CD4-positive, alpha-beta T cell (primary cell): ENCODE data around the gene RPUSD3. TPM values are rescaled to one million over a fixed set of nuclear protein-coding genes. Genes with fewer than 3 reads are reported as not detected.
A peak's percentile ranks its signal among the peaks of the same experiment; 100 is the strongest.

ENCODE experiments used
- ATAC-seq: fragments of 200-7000 bp; cut with Tn5 transposase; one replicate; pipeline ENCODE4 v1.10.0; 2022; ENCODE audit warnings: mild to moderate bottlenecking; ENCODE audit not compliant: poor library complexity
- CTCF ChIA-PET: fragments of 350-600 bp; sonication (Branson Sonifier 250); formaldehyde crosslinking; loops from one replicate; lab custom pipeline; 2021; ENCODE audit warnings: antibody characterized with exemption, inconsistent platforms; lab: Charles Lee
- POLR2A ChIA-PET: fragments of 350-600 bp; sonication (Branson Sonifier 250); formaldehyde crosslinking; loops from one replicate; lab custom pipeline; 2021; ENCODE audit warnings: antibody characterized with exemption, inconsistent platforms; lab: Charles Lee
- DNase-seq, 14 experiments: peaks; one replicate each; pipeline ENCODE4 v3.0.0-alpha.2; 2013 to 2020; ENCODE audit warnings: mixed read lengths in 2 of 14
- H3K27ac ChIP-seq, 2 donors: one replicate each; pipeline versions ENCODE4 v1.5.1 to v1.7.0; 2013; ENCODE audit warnings: low read length in 2 of 2, low read depth in 1 of 2, mild to moderate bottlenecking in 1 of 2
- H3K27me3 ChIP-seq, 2 experiments: 1 replicate in 1 of 2; 2 replicates in 1 of 2; pipeline versions ENCODE4 v1.6.1 to v1.7.0; 2013; ENCODE audit warnings: low read length in 2 of 2, control low read depth in 1 of 2, mild to moderate bottlenecking in 1 of 2, moderate library complexity in 1 of 2; ENCODE audit not compliant: insufficient read depth in 2 of 2, control insufficient read depth in 1 of 2
- H3K36me3 ChIP-seq: one replicate; pipeline ENCODE4 v1.6.1; 2013; ENCODE audit warnings: low read length, control low read depth; ENCODE audit not compliant: insufficient read depth
- H3K4me1 ChIP-seq: one replicate; pipeline ENCODE4 v1.6.1; 2013; ENCODE audit warnings: low read length, control low read depth; ENCODE audit not compliant: insufficient read depth
- H3K4me3 ChIP-seq: one replicate; pipeline ENCODE4 v1.5.1; 2013; ENCODE audit warnings: mild to moderate bottlenecking, low read length, moderate library complexity
- H3K9me3 ChIP-seq, 2 experiments: 1 replicate in 1 of 2; 2 replicates in 1 of 2; pipeline versions ENCODE4 v1.6.1 to v1.7.0; 2013; ENCODE audit warnings: low read length in 2 of 2, mild to moderate bottlenecking in 2 of 2, control low read depth in 1 of 2, moderate library complexity in 1 of 2; ENCODE audit not compliant: control insufficient read depth in 1 of 2, insufficient read depth in 1 of 2
- H3K27ac Mint-ChIP-seq: one replicate; pipeline ENCODE4 v1.8.0; 2020; ENCODE audit warnings: mixed read lengths
- H3K27me3 Mint-ChIP-seq: one replicate; pipeline ENCODE4 v1.8.0; 2021; ENCODE audit warnings: mixed read lengths
- H3K36me3 Mint-ChIP-seq: one replicate; pipeline ENCODE4 v1.8.0; 2021; ENCODE audit warnings: low read depth, mixed read lengths
- H3K4me1 Mint-ChIP-seq: one replicate; pipeline ENCODE4 v1.8.0; 2021; ENCODE audit warnings: low read depth, mixed read lengths
- H3K4me3 Mint-ChIP-seq: one replicate; pipeline ENCODE4 v1.8.0; 2020; ENCODE audit warnings: mild to moderate bottlenecking, mixed read lengths
- H3K9me3 Mint-ChIP-seq: one replicate; pipeline ENCODE4 v1.8.0; 2020; ENCODE audit warnings: mixed read lengths
- intact Hi-C, 2 experiments: fragments of 100-400 bp; cut with DNase I in 1 of 2; cut with micrococcal nuclease in 1 of 2; formaldehyde crosslinking; loops; one replicate each; pipeline versions ENCODE4 v1.15.1 to v1.9.0; 2023 to 2025; cut with DNase I, micrococcal nuclease
- polyA plus RNA-seq, 2 donors: library from polyadenylated mRNA; unstranded; fragments of 120-200 nt; gene quantifications; one replicate each; pipeline ENCODE4 v1.2.1, GENCODE V29; 2013
- total RNA-seq, 174 experiments: library from RNA in 2 of 174; stranded (reverse) in 2 of 174; gene quantifications; one replicate each; pipeline ENCODE4 v1.2.3 and lab custom pipeline; 2021 to 2026
- TF ChIP-seq, protein P1 (sequence below): fragments of 200-600 bp; IDR thresholded peaks from one replicate; pipeline ENCODE4 v1.8.0; 2022; ENCODE audit warnings: antibody characterized with exemption, mild to moderate bottlenecking

The RPUSD3 gene, protein sequence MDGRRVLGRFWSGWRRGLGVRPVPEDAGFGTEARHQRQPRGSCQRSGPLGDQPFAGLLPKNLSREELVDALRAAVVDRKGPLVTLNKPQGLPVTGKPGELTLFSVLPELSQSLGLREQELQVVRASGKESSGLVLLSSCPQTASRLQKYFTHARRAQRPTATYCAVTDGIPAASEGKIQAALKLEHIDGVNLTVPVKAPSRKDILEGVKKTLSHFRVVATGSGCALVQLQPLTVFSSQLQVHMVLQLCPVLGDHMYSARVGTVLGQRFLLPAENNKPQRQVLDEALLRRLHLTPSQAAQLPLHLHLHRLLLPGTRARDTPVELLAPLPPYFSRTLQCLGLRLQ
- total RNA-seq (1 to 10 TPM; 7.9 to 8.1 TPM), total RNA-seq (lab: John Stamatoyannopoulos, UW) (10.8 to 65.7 (median 45.0) reads per million in 172 experiments)
- polyA plus RNA-seq (2013, experiment 1 of 2) = 30.5 TPM
- polyA plus RNA-seq (2013, experiment 2 of 2) = 30.9 TPM

DNA sequence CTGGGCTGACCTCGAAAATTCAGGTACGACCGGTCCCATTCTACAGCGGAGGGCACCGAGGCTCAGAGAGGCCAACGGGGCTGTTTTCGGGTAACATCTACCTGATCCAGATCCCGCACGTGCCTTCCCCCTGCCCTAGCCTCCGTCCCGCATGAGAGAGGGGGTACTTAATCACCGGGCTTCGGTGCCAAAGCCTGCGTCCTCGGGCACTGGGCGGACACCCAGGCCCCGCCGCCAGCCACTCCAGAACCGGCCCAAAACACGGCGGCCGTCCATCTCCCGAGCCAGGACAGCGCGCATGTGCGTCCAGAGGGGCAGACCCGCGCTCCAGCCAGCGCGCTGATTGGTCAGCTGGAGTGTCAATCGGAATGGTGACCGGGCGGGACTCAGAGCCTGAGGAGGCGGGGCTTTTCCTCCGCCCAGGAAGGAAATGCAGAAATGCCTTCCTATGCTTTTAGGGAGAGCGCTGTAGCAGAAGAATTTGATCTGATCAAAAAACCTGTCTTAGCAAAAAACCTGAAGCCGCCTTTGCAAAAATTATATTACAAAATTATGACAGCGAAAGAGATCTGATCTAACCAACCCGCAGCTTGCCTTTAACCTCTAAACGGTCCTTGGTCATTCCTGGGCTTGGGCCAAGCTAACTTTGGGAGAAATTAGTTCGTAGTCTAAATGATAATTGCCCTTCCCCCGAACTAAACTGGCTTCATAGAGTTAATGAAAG is at the start of gene RPUSD3:
Gene RPUSD3, minus strand, starts transcription at position 294 of the 724 bp plus-strand sequence. Its CDS starts 18 bp downstream, at position 276.
- intact Hi-C loops = loop anchor here (2.0 to 10.0 kb wide), 6 partner anchors 47 to 441 kb away; partner anchors contain the start of genes JAGN1 (in 2 of the 2), ARPC4 (in 1 of the 2), CRELD1 (in 1 of the 2) and TADA3 (in 1 of the 2)
- peaks cover 28% of the 10 kb centered on the region for H3K4me1 Mint-ChIP-seq
- H3K27me3 ChIP-seq = no peaks in the 10 kb centered on the region
- ATAC-seq = peak; percentile 98
- no peaks in the 10 kb centered on the region for H3K9me3 Mint-ChIP-seq
- CTCF ChIA-PET = interaction anchor here (1.1 to 2.9 kb wide), 2 partner anchors 89 to 99 kb away, joined by 3 to 7 read pairs; partner anchors contain the start of gene CRELD1
- peaks cover 0 to 4% of the 10 kb centered on the region in 2 experiments for H3K9me3 ChIP-seq
- no peaks in the 10 kb centered on the region for H3K27me3 Mint-ChIP-seq
- TF ChIP-seq, protein P1, sequence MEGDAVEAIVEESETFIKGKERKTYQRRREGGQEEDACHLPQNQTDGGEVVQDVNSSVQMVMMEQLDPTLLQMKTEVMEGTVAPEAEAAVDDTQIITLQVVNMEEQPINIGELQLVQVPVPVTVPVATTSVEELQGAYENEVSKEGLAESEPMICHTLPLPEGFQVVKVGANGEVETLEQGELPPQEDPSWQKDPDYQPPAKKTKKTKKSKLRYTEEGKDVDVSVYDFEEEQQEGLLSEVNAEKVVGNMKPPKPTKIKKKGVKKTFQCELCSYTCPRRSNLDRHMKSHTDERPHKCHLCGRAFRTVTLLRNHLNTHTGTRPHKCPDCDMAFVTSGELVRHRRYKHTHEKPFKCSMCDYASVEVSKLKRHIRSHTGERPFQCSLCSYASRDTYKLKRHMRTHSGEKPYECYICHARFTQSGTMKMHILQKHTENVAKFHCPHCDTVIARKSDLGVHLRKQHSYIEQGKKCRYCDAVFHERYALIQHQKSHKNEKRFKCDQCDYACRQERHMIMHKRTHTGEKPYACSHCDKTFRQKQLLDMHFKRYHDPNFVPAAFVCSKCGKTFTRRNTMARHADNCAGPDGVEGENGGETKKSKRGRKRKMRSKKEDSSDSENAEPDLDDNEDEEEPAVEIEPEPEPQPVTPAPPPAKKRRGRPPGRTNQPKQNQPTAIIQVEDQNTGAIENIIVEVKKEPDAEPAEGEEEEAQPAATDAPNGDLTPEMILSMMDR = no peak
- H3K27ac ChIP-seq = peak within 1 kb of the TSS; percentile 21 to 38
- peak within 1 kb of the TSS; percentile 73 for H3K4me3 ChIP-seq
- POLR2A ChIA-PET = interaction anchor here (1.0 to 3.1 kb wide), 5 partner anchors 47 to 199 kb away, joined by 3 to 17 read pairs (median 4); partner anchors contain the start of genes ARPC4, CRELD1, JAGN1 and TADA3
- peaks cover 25% of the 10 kb centered on the region for H3K36me3 ChIP-seq
- H3K4me3 Mint-ChIP-seq = peak within 1 kb of the TSS; percentile 98
- DNase-seq = peak; percentile 93 to 98 (median 96)
- peaks cover 28% of the 10 kb centered on the region for H3K4me1 ChIP-seq
- peaks cover 32% of the 10 kb centered on the region for H3K36me3 Mint-ChIP-seq
- peak within 1 kb of the TSS; percentile 80 for H3K27ac Mint-ChIP-seq

DNA sequence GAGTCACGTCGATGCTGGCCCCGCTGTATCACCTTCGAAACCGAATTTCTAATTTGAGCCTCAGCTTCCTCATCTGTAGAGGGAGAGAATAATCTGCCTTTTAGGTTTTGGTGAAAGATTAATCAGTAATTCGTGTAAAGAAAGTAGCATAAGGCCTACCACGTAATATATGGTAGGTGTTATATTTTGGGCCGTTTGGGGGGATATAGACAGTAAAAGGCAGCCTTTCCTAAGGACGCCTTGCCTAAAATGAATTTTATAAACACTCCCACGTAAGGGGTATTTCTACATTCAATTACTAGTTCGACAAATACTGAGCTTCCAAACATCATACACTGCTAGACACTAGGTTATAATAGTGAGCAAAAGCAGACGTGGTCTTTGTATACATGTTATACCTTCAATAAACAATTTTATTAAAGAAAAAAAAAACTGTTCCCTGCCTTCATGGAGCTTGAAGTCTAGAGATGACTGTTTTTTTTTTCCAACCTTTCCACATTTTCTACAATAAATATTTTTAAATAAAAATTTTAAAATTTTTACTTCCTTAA is 47.3 kb upstream of the RPUSD3 start:
- peaks cover 55% of the 10 kb centered on the region for H3K4me1 Mint-ChIP-seq
- intact Hi-C loops = loop anchor here (2.0 to 5.0 kb wide), 7 partner anchors 42 to 430 kb away; partner anchors contain the start of genes CRELD1 (in 2 of the 2), RPUSD3 (in 2 of the 2), OGG1 (in 1 of the 2) and PRRT3 (in 1 of the 2)
- ATAC-seq = no peak

More for the DNA sequence above, 47.3 kb upstream of the RPUSD3 start:
- CTCF ChIA-PET = interaction anchor here (0.7 to 2.4 kb wide), 4 partner anchors 40 to 430 kb away, joined by 3 to 14 read pairs (median 5); partner anchors contain the start of genes CRELD1 and SEC13
- DNase-seq = no peak
- Histone ChIP-seq H3K4me1 (peaks cover 22% of the 10 kb centered on the region), H3K36me3 (peaks cover 18% of the 10 kb centered on the region), H3K27ac (peak overlapping the region; percentile 99 to 100), H3K27me3 (no peaks in the 10 kb centered on the region), H3K4me3 (peak overlapping the region; percentile 95), H3K9me3 (no peaks in the 10 kb centered on the region)
- Mint-ChIP-seq H3K4me3 (peak overlapping the region; percentile 99), H3K27me3 (no peaks in the 10 kb centered on the region), H3K9me3 (no peaks in the 10 kb centered on the region), H3K27ac (peak overlapping the region; percentile 95), H3K36me3 (peaks cover 42% of the 10 kb centered on the region)
- POLR2A ChIA-PET = interaction anchor here (0.5 to 3.7 kb wide), 27 partner anchors 11 to 495 kb away, joined by 3 to 98 read pairs (median 6); partner anchors contain the start of genes ARPC4, CRELD1, EMC3 and IL17RC
- TF ChIP-seq, protein P1 = no peak
